Measurements from ENCODE around the gene KDM3B. TPM values are rescaled to one million over a fixed set of nuclear protein-coding genes. Genes with fewer than 3 reads are reported as not detected.

The KDM3B gene
- total RNA-seq, 1 experiment from 2014 or later, result 89.2 TPM

DNA sequence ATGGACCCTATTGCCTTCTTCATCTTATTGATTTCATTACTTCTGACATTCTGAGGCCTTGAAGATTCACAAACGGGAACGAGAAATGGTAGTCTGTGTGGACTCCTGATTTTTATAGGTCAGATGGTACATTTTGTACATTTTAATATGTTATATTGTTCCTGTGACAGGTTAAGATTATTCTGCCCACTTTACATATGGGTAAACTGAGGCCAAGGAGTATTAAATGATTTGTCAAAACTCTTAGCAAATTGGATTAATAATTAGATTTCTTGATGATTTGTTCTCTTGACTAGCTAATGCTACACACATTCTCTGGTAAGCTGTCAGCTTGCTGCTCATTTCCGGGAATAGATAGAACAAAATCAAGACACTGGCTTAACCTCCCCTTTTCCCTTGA, 12.5 kb upstream of the KDM3B start:
- H3K23ac ChIP-seq (ENCODE audit: insufficient read length, low read depth, low read length), result no peak overlapping the region
- no peak overlapping the region for H2BK15ac ChIP-seq (ENCODE audit: low read depth, low read length)
- no peak overlapping the region for H3K27ac ChIP-seq (ENCODE audit: insufficient read length, low read depth, low read length)
- H3K56ac ChIP-seq (ENCODE audit: insufficient read length, low read depth, low read length), result no peak overlapping the region
- H3K4me1 Mint-ChIP-seq, result peaks cover 27 to 33% of the 10 kb centered on the region in 2 experiments
- H3K4me3 Mint-ChIP-seq, result peak overlapping the region; percentile 91 to 95; a peak in 4 of 5 replicates
- WGBS (ENCODE audit: extremely low coverage, insufficient read length, low lambda C conversion rate), result no CpG with 5 or more reads among the region's 3 CpGs
- peak overlapping the region in 2 of 3 experiments; percentile 33 to 70; a peak in 1 of 7 replicates for H3K27ac Mint-ChIP-seq
- peaks cover 5% of the 10 kb centered on the region for H3K79me1 ChIP-seq (ENCODE audit: insufficient read depth, low read depth, low read length, poor library complexity, severe bottlenecking)
- H2BK120ac ChIP-seq (ENCODE audit: low read depth, low read length, poor library complexity, severe bottlenecking), result no peak overlapping the region
- no peak overlapping the region for H3K9ac ChIP-seq (ENCODE audit: extremely low read depth, insufficient read length, low read length)
- H3K4ac ChIP-seq (ENCODE audit: low read depth, low read length), result no peak overlapping the region
- no peak overlapping the region for H4K8ac ChIP-seq (replicated peaks; ENCODE audit: insufficient read length, low read depth, low read length)
- no peaks in the 10 kb centered on the region for H3K9me3 Mint-ChIP-seq
- H3T11ph ChIP-seq (ENCODE audit: low read length), result no peak overlapping the region
- peak overlapping the region; percentile 96 for H3K4me2 ChIP-seq (ENCODE audit: insufficient read depth, insufficient read length, low read length)
- no peak overlapping the region for H2BK12ac ChIP-seq (ENCODE audit: insufficient read length, low read depth, low read length)
- no peaks in the 10 kb centered on the region for H3K4me1 ChIP-seq (ENCODE audit: insufficient read depth, low read length)
- H2AK5ac ChIP-seq (ENCODE audit: insufficient read length, low read length), result no peak overlapping the region
- H3K18ac ChIP-seq (ENCODE audit: insufficient read length, low read depth, low read length), result no peak overlapping the region
- peaks cover 30 to 48% (median 34%) of the 10 kb centered on the region in 3 experiments for H3K36me3 Mint-ChIP-seq (ENCODE audit: insufficient read depth in 1 of 3, low read depth in 3 of 3)
- TF ChIP-seq, protein P1, sequence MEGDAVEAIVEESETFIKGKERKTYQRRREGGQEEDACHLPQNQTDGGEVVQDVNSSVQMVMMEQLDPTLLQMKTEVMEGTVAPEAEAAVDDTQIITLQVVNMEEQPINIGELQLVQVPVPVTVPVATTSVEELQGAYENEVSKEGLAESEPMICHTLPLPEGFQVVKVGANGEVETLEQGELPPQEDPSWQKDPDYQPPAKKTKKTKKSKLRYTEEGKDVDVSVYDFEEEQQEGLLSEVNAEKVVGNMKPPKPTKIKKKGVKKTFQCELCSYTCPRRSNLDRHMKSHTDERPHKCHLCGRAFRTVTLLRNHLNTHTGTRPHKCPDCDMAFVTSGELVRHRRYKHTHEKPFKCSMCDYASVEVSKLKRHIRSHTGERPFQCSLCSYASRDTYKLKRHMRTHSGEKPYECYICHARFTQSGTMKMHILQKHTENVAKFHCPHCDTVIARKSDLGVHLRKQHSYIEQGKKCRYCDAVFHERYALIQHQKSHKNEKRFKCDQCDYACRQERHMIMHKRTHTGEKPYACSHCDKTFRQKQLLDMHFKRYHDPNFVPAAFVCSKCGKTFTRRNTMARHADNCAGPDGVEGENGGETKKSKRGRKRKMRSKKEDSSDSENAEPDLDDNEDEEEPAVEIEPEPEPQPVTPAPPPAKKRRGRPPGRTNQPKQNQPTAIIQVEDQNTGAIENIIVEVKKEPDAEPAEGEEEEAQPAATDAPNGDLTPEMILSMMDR (conservative IDR thresholded peaks at IDR 0.05), result no peak
- no peaks in the 10 kb centered on the region for H3K9me3 ChIP-seq (ENCODE audit: control insufficient read depth, low read depth, low read length)
- peaks cover 12% of the 10 kb centered on the region for H3K23me2 ChIP-seq (ENCODE audit: insufficient read length, low read depth, low read length, poor library complexity, severe bottlenecking)
- peaks cover 16% of the 10 kb centered on the region; the same call in 1 of the 2 replicates for H3K79me2 ChIP-seq (ENCODE audit: insufficient read depth, low read length)
- H3K27me3 ChIP-seq (ENCODE audit: insufficient read depth, low read length), result no peaks in the 10 kb centered on the region
- no peak overlapping the region for H4K91ac ChIP-seq (ENCODE audit: insufficient read length, low read depth, low read length)
- H2BK20ac ChIP-seq (ENCODE audit: low read depth, low read length, poor library complexity, severe bottlenecking), result no peak overlapping the region
- no peak overlapping the region for H2BK5ac ChIP-seq (ENCODE audit: insufficient read length, low read length)
- H4K20me1 ChIP-seq (ENCODE audit: control insufficient read depth, insufficient read depth, insufficient read length), result peaks cover 3% of the 10 kb centered on the region
- H4K5ac ChIP-seq (ENCODE audit: insufficient read length, low read depth, low read length), result no peak overlapping the region
- H3K27me3 Mint-ChIP-seq (ENCODE audit: low read depth), result no peaks in the 10 kb centered on the region
- no peak overlapping the region for H3K14ac ChIP-seq (ENCODE audit: insufficient read depth, low read length)
- H2AFZ ChIP-seq (ENCODE audit: low read length), result no peak overlapping the region
- DNase-seq, result no peak
